Stimulated activated CD4-positive, alpha-beta T cell treated with anti-CD3 and anti-CD28 coated beads, Interleukin-1b, Interleukin-23, amount 100 ng/mL, for 48 hours (primary cell): ENCODE data around the gene RAB17.

Source experiments
- DNase-seq: peaks from one replicate; pipeline ENCODE4 v3.0.0-alpha.2; 2020

RAB17 gene

GRCh38 chr2:237575869-237576862 lies 14.4 kb downstream of the RAB17 start:
- no peak for DNase-seq

DNA sequence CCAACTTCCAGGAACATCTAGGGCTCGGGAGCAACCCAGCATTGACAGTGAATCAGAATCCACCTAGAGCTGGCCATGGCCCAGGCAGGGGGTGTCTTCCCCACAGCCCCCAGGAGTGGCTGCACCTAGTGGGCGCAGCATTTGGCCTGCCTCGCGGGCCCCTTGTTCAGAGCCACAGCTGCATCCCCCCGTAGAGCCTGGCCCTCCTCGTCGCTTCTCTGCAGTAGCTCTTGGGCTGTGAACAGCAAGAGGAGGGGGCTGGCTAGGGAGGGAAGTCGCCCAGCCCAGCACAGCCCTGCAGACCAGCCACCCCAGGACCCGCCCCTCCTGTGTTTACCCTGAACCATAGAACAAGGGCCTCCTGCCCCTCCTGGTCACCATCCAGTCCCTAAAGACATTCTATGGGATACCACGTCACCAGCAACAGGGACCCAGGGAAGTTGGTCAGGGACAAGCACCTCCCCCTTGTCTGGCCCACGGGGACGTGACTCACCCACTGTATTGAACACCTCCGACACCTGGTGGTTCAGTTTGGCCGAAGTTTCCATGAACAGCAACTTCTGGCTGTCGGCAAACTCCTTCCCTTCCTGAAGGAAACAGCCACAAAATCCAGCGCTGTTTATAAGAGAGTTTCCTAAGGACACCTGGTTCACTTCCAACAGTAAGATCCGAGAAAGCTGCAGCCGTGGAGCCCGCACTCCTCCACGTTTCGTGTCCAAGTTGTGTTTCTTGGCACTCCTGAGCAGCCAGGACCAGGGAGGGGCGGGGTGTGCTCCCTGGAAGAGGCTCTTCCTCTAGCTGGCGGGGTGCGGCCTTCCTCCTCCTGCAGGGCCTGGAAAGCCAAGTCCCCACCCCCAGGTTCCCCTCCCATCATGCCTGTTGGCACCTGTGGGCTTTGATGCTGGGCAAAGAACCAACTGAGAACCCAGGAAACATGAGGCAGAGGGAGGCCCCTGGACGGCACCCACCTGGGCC lies 15.4 kb downstream of the RAB17 start:
- no peak for DNase-seq

GRCh38 chr2:237574467-237574866 lies 16.1 kb downstream of the RAB17 start:
- no peak for DNase-seq

GRCh38 chr2:237573721-237574415 lies 16.7 kb downstream of the RAB17 start:
- no peak for DNase-seq

DNA sequence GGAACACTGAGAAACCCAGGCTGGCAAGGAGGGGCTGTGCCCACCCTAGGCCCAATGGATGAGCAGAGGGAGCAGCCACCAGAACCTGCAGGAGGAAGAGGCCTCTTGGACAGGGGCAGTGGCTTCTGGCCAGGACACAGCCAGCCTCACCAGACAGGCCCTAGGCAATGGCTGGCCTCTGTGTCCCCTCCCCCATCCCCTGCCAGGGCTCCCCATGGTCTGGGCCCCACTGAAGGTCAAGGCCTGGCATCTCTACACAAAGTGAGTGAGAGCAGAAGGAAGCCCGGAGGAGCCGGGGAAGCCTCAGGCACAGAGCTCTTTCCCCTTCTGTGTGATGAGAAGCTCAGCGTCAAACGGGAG lies 17.8 kb downstream of the RAB17 start:
- DNase-seq: no peak

DNA sequence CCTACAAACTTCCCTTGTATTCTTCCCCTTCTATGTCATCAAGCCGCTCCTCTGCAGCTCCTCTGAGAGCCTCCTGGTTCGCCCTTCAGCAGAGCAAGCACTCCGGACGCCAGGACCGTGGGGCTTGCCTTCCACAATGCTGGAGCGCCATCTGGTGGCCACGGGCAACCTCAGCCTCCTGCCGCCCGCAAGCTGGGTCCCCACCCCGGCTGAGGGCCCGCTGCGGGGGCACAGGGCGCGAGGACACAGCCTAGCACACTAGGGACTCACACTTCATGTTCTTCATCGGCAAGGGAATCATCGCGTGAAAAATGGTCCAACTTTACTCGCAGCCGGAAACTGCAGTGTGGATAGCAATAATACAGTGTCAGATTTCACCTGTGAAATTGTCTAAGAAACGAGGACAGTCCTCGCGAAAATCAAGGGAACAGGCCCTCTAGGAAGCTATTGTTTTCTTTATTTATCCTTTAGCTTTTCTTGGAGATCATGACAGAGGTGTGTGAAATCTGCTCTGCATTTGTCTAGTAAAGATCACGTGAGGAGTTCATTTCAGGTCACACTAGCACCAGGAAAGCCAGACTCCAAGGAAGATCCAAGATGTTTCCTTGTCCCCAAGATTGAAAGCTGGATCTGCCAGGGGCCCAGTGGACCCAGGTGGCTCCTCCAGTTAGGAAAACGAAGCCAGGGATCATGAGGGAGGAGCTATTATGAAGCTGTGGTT lies 18.4 kb downstream of the RAB17 start:
- DNase-seq: peak; percentile 89

GRCh38 chr2:237571551-237571950 lies 19.0 kb downstream of the RAB17 start:
- DNase-seq: no peak

DNA sequence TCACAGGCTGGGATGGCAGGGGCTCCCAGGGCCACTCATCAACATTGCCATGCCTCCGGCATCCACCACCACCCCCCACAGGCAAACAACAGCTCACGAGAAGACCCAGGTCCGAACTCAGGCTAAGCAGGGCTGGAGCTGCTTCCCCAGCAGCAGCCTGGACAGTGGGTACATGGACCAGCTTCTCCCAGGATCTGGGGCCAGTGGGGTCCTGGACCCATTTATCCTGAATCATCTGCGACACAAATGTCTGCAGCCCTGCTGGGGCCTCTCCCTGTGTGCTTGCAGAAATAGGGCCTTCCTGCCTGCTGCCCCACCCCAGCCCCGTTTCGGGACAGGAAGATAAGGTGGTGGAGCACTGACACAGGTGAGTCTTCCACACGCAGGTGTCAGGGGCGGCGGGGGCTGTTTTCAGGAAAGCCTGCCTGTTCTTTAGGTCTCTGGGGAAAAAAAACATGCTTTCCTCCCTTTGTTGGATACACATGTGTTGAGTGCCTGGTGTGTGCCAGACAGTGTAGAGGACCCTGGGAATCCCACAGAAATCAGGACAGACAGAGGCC lies 19.7 kb downstream of the RAB17 start:
- DNase-seq: no peak

DNA sequence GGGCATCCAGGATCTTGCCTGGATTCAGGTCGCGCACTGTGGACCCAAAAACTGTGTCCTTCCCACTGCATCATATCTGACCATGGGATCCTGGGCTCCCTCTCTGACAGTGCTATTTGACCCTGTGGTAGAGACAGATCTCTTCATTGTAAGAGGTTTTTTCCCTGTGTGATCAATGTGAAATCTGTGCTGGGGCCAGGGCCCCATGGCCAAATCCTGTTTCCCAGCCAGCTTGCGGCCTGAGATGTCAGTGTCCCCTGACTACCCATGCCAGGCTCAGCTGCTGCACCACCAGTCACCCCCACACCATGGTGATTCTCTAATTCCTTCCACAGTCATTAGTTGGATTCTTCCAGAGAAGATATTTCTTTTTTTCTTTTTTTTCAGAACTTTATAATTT lies 20.6 kb downstream of the RAB17 start:
- no peak for DNase-seq

DNA sequence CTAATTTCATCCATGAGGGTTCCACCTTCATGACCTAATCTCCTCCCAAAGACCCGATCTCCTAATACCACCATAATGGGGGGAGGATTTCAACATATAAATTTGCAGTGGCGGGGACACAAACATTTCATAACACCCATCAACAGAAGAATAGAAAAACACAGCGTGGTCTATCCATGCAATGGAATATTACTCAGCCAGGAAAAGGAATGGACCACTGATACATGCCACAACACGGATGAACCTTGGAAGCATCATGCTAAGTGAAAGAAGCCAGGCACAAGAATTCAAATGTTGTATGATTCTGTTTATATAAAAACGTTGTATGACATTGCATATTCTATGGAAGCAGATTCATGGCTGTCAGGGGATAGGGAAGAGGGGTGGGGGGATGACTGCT lies 21.5 kb downstream of the RAB17 start:
- no peak for DNase-seq

DNA sequence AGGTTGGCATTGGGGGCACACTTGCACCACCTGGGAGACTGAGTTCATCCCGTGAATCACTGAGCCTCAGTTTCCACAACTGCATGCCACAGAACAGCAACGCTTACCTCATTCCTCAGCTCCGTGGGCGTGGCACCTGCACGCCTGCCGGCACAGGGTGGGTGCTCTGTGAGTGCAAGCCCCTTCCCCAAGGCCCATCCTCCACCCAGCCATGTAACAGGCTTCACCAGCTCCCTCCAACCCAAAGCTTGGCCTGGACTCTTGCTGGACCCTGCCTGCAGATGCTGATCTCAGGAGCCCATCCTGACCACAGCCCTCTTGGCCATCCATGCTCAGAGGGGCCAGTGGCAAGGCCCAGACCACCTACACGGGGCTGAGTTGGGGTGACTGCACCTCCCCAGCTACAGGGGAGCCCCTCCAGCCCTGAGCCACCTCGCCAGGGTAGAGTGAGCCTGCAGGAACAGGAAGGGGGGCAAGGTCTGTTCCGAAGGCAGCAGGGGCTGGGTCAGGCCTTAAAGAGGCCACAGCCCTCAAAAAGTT lies 22.3 kb downstream of the RAB17 start:
- no peak for DNase-seq

DNA sequence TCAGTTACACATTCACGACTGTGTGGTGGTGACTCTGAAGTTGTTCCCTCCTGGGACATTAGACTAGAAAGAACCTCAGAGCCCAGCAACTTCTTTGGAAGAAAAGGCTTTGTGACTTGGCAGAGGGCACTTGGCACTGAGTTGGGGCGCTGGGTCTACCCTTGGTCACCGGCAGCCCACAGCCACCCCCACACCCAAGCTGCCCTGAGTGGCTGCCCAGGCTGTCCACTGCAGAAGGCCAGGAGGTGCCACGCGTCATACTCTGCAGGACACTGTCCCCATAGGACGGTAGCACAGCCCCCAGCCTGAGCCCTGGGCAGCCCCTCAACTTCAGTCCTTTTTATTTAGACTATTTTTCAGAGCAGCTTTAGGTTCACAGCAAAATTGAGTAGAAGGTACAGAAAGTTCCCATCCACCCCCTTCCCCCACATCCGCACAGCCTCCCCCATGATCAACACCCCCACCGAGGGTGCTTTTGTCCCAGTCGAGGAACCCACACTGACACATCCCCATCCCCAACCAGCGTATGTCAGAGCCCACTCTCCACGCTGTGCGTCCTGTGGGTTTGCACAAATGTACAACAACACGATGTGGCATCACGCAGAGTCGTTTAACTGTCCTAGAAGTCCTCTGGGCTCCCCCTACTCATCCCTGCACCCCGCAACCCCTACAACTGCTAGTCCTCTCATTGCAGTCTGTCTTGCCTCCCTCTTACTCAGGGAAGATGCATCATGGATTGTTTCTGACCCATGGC lies 23.1 kb downstream of the RAB17 start:
- DNase-seq: no peak

DNA sequence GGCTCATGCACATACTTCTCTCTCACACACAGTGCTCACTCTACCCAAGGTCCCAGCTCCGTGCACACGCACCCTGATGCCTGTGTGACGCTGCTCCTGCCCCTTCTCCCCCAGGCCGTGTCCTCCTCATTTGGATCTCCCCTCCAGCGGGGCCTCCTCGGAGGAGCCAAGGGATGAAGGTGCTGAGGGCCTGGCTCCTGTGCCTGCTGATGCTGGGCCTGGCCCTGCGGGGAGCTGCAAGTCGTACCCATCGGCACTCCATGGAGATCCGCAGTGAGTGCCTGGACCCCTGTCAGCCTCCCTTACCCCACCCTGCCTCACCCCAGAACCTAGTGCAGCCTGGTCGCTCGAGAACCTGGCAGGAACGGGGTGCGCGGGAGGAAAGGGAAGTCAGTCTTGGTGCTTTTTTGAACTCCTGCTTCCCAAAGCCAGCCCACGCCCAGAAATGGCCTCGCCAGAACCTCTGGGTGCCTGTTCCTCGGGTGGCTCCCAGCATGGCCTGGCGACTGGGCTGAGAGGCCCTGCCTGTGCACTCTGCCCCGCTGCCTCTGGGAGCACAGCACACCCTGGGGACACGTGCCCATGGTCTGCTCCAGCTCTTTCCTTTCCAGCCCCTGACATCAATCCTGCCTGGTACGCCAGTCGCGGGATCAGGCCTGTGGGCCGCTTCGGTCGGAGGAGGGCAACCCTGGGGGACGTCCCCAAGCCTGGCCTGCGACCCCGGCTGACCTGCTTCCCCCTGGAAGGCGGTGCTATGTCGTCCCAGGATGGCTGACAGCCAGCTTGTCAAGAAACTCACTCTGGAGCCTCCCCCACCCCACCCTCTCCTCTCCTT lies 23.9 kb downstream of the RAB17 start, which contains the start of gene PRLH:
PRLH (plus strand) TSS at position 174 of the 835 bp plus-strand sequence; CDS start at position 174, 0 bp downstream.
- DNase-seq: no peak

GRCh38 chr2:237565974-237566373 lies 24.6 kb downstream of the RAB17 start:
- DNase-seq: no peak

DNA sequence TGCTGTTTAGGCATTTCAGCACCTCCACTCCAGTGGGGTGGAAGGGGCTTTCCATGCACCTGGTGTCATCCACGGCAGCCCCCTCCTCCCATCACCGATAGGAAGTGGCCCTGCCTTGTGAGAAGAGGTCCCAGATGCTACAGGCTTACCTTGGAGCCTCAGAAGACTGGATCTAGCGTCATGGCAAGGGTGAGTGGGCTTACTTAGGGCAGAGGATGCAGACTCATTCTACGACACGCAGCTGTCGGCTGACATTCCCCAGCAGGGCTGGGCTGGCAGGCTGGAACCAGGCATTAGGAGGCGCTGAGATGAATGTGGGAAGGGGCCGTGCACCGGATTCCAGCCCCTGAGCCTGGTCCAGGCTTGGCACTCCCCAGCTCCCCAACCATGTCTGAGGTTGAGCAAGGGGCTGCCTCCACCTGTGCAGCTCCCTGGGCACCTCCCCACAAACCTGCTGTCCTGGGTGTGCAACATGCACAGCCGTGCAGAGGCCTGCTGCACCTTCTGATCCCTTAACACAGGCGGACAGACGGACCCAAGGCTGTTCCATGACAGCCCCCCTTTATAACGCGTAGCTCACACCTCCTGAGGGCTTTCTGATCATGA lies 25.9 kb downstream of the RAB17 start:
- no peak for DNase-seq

GRCh38 chr2:237563816-237564215 lies 26.7 kb downstream of the RAB17 start:
- DNase-seq: no peak

- DNase-seq: no peak
Measured at GRCh38 chr2:237561221-237561620, 29.3 kb downstream of the RAB17 start.

GRCh38 chr2:237558961-237559641 lies 31.4 kb downstream of the RAB17 start:
- DNase-seq: no peak

DNA sequence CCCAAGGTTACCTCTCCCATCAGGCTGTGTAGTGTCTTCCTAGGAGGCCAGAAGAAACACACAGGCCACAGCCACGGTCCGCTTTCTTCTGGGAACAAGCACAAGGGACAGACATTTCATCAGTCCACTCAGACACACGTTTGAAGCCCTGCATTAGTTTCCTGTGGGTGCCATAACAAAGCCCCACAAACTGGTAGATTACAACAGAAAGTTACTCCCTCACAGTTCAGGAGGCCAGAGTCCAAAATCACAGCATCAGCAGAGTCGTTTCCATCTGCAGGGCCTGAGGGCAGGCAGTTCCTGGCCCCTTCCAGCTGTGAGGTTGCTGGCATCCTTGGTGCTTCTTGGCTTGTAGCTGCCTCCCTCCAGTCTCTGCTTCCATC lies 32.9 kb downstream of the RAB17 start:
- no peak for DNase-seq
